H9 (cell line): ENCODE data around the gene CHRNA4. TPM values are rescaled to one million over a fixed set of nuclear protein-coding genes. Genes with fewer than 3 reads are reported as not detected.

Experiments
- DNase-seq: peaks from one replicate; pipeline ENCODE4 v3.0.0-alpha.2; 2017
- H2AFZ ChIP-seq: one replicate; pipeline ENCODE4 v1.6.1; 2013; ENCODE audit warnings: mild to moderate bottlenecking, low read length, control low read depth, moderate library complexity
- H2AK5ac ChIP-seq: 2 replicates; pipeline ENCODE4 v1.6.1; 2013; ENCODE audit warnings: low read length, control low read depth, mixed read lengths; ENCODE audit not compliant: insufficient read length
- H2BK120ac ChIP-seq: one replicate; pipeline ENCODE4 v1.6.1; 2013; ENCODE audit warnings: low read depth, mild to moderate bottlenecking, low read length, control low read depth, inconsistent platforms; ENCODE audit not compliant: poor library complexity, severe bottlenecking
- H2BK12ac ChIP-seq: 2 replicates; pipeline ENCODE4 v1.6.1; 2013; ENCODE audit warnings: low read length, control low read depth, mixed read lengths, low read depth; ENCODE audit not compliant: insufficient read length
- H2BK15ac ChIP-seq: 2 replicates; pipeline ENCODE4 v1.6.1; 2013; ENCODE audit warnings: low read depth, low read length, control low read depth
- H2BK20ac ChIP-seq: one replicate; pipeline ENCODE4 v1.6.1; 2013; ENCODE audit warnings: low read depth, mild to moderate bottlenecking, low read length, control low read depth, inconsistent platforms; ENCODE audit not compliant: poor library complexity, severe bottlenecking
- H2BK5ac ChIP-seq: 2 replicates; pipeline ENCODE4 v1.6.1; 2013; ENCODE audit warnings: low read length, control low read depth, mixed read lengths; ENCODE audit not compliant: insufficient read length
- H3K14ac ChIP-seq: 2 replicates; pipeline ENCODE4 v1.6.1; 2013; ENCODE audit warnings: low read length, control low read depth; ENCODE audit not compliant: insufficient read depth
- H3K18ac ChIP-seq: 2 replicates; pipeline ENCODE4 v1.6.1; 2013; ENCODE audit warnings: low read depth, mild to moderate bottlenecking, mixed read lengths, low read length, control low read depth; ENCODE audit not compliant: insufficient read length
- H3K23ac ChIP-seq: 2 replicates; pipeline ENCODE4 v1.6.1; 2013; ENCODE audit warnings: low read length, control low read depth, mixed read lengths, low read depth; ENCODE audit not compliant: insufficient read length
- H3K23me2 ChIP-seq: 2 replicates; pipeline ENCODE4 v1.6.1; 2013; ENCODE audit warnings: low read depth, mild to moderate bottlenecking, mixed read lengths, low read length, control low read depth; ENCODE audit not compliant: insufficient read length, poor library complexity, severe bottlenecking
- H3K27ac ChIP-seq: 2 replicates; pipeline ENCODE4 v1.5.1; 2013; ENCODE audit warnings: low read length, control low read depth, mixed read lengths, low read depth; ENCODE audit not compliant: insufficient read length
- H3K27me3 ChIP-seq: 2 replicates; pipeline ENCODE4 v1.6.1; 2013; ENCODE audit warnings: low read length, control low read depth, inconsistent platforms; ENCODE audit not compliant: insufficient read depth
- H3K4ac ChIP-seq: 2 replicates; pipeline ENCODE4 v1.6.1; 2013; ENCODE audit warnings: low read depth, mild to moderate bottlenecking, control low read depth, inconsistent platforms, low read length, moderate library complexity
- H3K4me1 ChIP-seq: 2 replicates; pipeline ENCODE4 v1.6.1; 2013; ENCODE audit warnings: low read length, control low read depth, inconsistent platforms; ENCODE audit not compliant: insufficient read depth
- H3K4me2 ChIP-seq: 2 replicates; pipeline ENCODE4 v1.6.1; 2013; ENCODE audit warnings: low read length, control low read depth, mixed read lengths; ENCODE audit not compliant: insufficient read length, insufficient read depth
- H3K56ac ChIP-seq: 2 replicates; pipeline ENCODE4 v1.6.1; 2013; ENCODE audit warnings: low read depth, mild to moderate bottlenecking, mixed read lengths, low read length, control low read depth; ENCODE audit not compliant: insufficient read length
- H3K79me1 ChIP-seq: 2 replicates; pipeline ENCODE4 v1.6.1; 2013; ENCODE audit warnings: low read depth, mild to moderate bottlenecking, moderate library complexity, low read length, control low read depth, inconsistent platforms; ENCODE audit not compliant: insufficient read depth, poor library complexity, severe bottlenecking
- H3K79me2 ChIP-seq: 2 replicates; pipeline ENCODE4 v1.6.1; 2013; ENCODE audit warnings: low read length, control low read depth, inconsistent platforms; ENCODE audit not compliant: insufficient read depth
- H3K9ac ChIP-seq: 2 replicates; pipeline ENCODE4 v1.6.1; 2013; ENCODE audit warnings: low read length, control low read depth, mixed read lengths; ENCODE audit not compliant: insufficient read length; ENCODE audit errors: extremely low read depth
- H3K9me3 ChIP-seq: one replicate; pipeline ENCODE4 v1.6.1; 2013; ENCODE audit warnings: low read depth, low read length, inconsistent platforms; ENCODE audit not compliant: control insufficient read depth
- H3T11ph ChIP-seq: one replicate; pipeline ENCODE4 v1.6.1; 2013; ENCODE audit warnings: mild to moderate bottlenecking, low read length, control low read depth, inconsistent platforms
- H4K20me1 ChIP-seq: one replicate; pipeline ENCODE4 v1.6.1; 2013; ENCODE audit not compliant: control insufficient read depth, insufficient read length, insufficient read depth
- H4K5ac ChIP-seq: 2 replicates; pipeline ENCODE4 v1.6.1; 2013; ENCODE audit warnings: low read depth, mild to moderate bottlenecking, mixed read lengths, low read length, control low read depth; ENCODE audit not compliant: insufficient read length
- H4K8ac ChIP-seq: replicated peaks from 2 replicates; pipeline ENCODE4 v1.6.1; 2013; ENCODE audit warnings: low read length, control low read depth, mixed read lengths, low read depth; ENCODE audit not compliant: insufficient read length
- H4K91ac ChIP-seq: 2 replicates; pipeline ENCODE4 v1.6.1; 2013; ENCODE audit warnings: low read depth, mild to moderate bottlenecking, moderate library complexity, mixed read lengths, low read length, control low read depth; ENCODE audit not compliant: insufficient read length
- H3K27ac Mint-ChIP-seq, 3 experiments: 2 replicates in 2 of 3; 3 replicates in 1 of 3; pipeline ENCODE4 v1.8.0; 2020 to 2021; ENCODE audit warnings: mixed read lengths in 3 of 3, mild to moderate bottlenecking in 1 of 3, moderate library complexity in 1 of 3
- H3K27me3 Mint-ChIP-seq: 2 replicates; pipeline ENCODE4 v1.8.0; 2021; ENCODE audit warnings: low read depth, mild to moderate bottlenecking, moderate library complexity, mixed read lengths
- H3K36me3 Mint-ChIP-seq, 3 experiments: 2 replicates in 2 of 3; 3 replicates in 1 of 3; pipeline ENCODE4 v1.8.0; 2020 to 2021; ENCODE audit warnings: low read depth in 3 of 3, mixed read lengths in 3 of 3; ENCODE audit not compliant: insufficient read depth in 1 of 3
- H3K4me1 Mint-ChIP-seq, 2 experiments: 2 replicates each; pipeline ENCODE4 v1.8.0; 2020; ENCODE audit warnings: mixed read lengths in 2 of 2
- H3K4me3 Mint-ChIP-seq, 2 experiments: 2 replicates in 1 of 2; 3 replicates in 1 of 2; pipeline ENCODE4 v1.8.0; 2020 to 2021; ENCODE audit warnings: mild to moderate bottlenecking in 2 of 2, mixed read lengths in 2 of 2, moderate library complexity in 1 of 2
- H3K9me3 Mint-ChIP-seq, 2 experiments: 2 replicates in 1 of 2; 3 replicates in 1 of 2; pipeline ENCODE4 v1.8.0; 2020; ENCODE audit warnings: mild to moderate bottlenecking in 2 of 2, mixed read lengths in 2 of 2, moderate library complexity in 1 of 2
- CTCF ChIP-seq: fragments of 200-600 bp; sonication (generic); conservative IDR thresholded peaks from 3 replicates; pipeline ENCODE4 v1.8.0; 2021; ENCODE audit warnings: antibody characterized with exemption, mild to moderate bottlenecking
- WGBS: extraction: QIAGEN DNeasy Blood & Tissue Kit; methylation state at CpG from one replicate; pipeline ENCODE4 v1.1.7; 2013; ENCODE audit warnings: missing lambda C conversion rate, low lambda C conversion rate, mixed read lengths; ENCODE audit not compliant: insufficient read length; ENCODE audit errors: extremely low coverage; 5-methylcytosine and 5-hydroxymethylcytosine counted together
- total RNA-seq: library from RNA; stranded (reverse); gene quantifications from 2 replicates; pipeline ENCODE4 v1.2.1, GENCODE V29; 2021

Gene CHRNA4
- total RNA-seq, 1 experiment from 2014 or later: 2.5 TPM

GRCh38 chr20:63372971-63373885, 12.1 kb upstream of the CHRNA4 start:
- H3K4me1 Mint-ChIP-seq: peaks cover 14 to 26% of the 10 kb centered on the region in 2 experiments
- H3K79me2 ChIP-seq: no peaks in the 10 kb centered on the region
- H3K4me3 Mint-ChIP-seq: no peak overlapping the region
- no peaks in the 10 kb centered on the region for H3K36me3 Mint-ChIP-seq
- peaks cover 4% of the 10 kb centered on the region; the same call in 1 of the 2 replicates for H3K4me1 ChIP-seq
- peak overlapping the region; percentile 29; the same call in 1 of the 2 replicates for H3K14ac ChIP-seq
- H4K91ac ChIP-seq: no peak overlapping the region
- H3T11ph ChIP-seq: no peak overlapping the region
- H3K9me3 Mint-ChIP-seq: peaks cover 0 to under 1% of the 10 kb centered on the region in 2 experiments; a peak in 1 of 5 replicates
- no peak overlapping the region for H3K18ac ChIP-seq
- H3K4ac ChIP-seq: no peak overlapping the region
- H3K23ac ChIP-seq: no peak overlapping the region
- no peak overlapping the region for H2BK12ac ChIP-seq
- H3K27me3 Mint-ChIP-seq: no peaks in the 10 kb centered on the region; the same call in 1 of the 2 replicates
- no peak overlapping the region for H2BK5ac ChIP-seq
- H3K27ac ChIP-seq: no peak overlapping the region
- no peaks in the 10 kb centered on the region for H3K79me1 ChIP-seq
- no peak for DNase-seq
- TF ChIP-seq CTCF: no peak
- no peak overlapping the region for H4K5ac ChIP-seq
- no peak overlapping the region for H2BK20ac ChIP-seq
- H4K8ac ChIP-seq: no peak overlapping the region
- no peak overlapping the region for H3K27ac Mint-ChIP-seq
- H3K9ac ChIP-seq: no peak overlapping the region
- H3K9me3 ChIP-seq: no peaks in the 10 kb centered on the region
- peaks cover 2% of the 10 kb centered on the region for H4K20me1 ChIP-seq
- no peaks in the 10 kb centered on the region for H3K23me2 ChIP-seq
- no peak overlapping the region for H3K56ac ChIP-seq
- H2BK120ac ChIP-seq: no peak overlapping the region
- WGBS: no CpG with 5 or more reads among the region's 34 CpGs
- H3K27me3 ChIP-seq: no peaks in the 10 kb centered on the region
- no peak overlapping the region for H2AK5ac ChIP-seq
- no peak overlapping the region for H2AFZ ChIP-seq
- H3K4me2 ChIP-seq: no peak overlapping the region
- no peak overlapping the region for H2BK15ac ChIP-seq
